ENCODE results near the gene ST3GAL2.

ST3GAL2 gene

GRCh38 chr16:70381604-70382342 is 57.1 kb downstream of the ST3GAL2 start:
- Histone ChIP-seq H3K27ac (ENCODE audit: low read length) (peak overlapping the region; percentile 94; the same call in 1 of the 2 replicates), H3K4me3 (ENCODE audit: low read length) (peak overlapping the region; percentile 99), H3K4me2 (ENCODE audit: low read depth, low read length) (peak overlapping the region; percentile 94), H3F3A (ENCODE audit: insufficient read depth, low read length) (peaks cover 16% of the 10 kb centered on the region), H2AFZ (ENCODE audit: low read length) (peak overlapping the region; percentile 89), H3K36me3 (replicated peaks; ENCODE audit: insufficient read depth, low read length) (no peaks in the 10 kb centered on the region), H3K79me2 (ENCODE audit: low read length) (peaks cover 31% of the 10 kb centered on the region), H3K27me3 (replicated peaks; ENCODE audit: insufficient read depth, low read length) (no peaks in the 10 kb centered on the region), H3K4me1 (ENCODE audit: low read length) (no peaks in the 10 kb centered on the region), H3K9ac (ENCODE audit: low read length) (peak overlapping the region; percentile 68), H3K9me2 (replicated peaks; ENCODE audit: insufficient read depth, low read length) (no peaks in the 10 kb centered on the region), H3K9me3 (replicated peaks; ENCODE audit: insufficient read depth, low read length) (no peaks in the 10 kb centered on the region), H4K20me1 (ENCODE audit: insufficient read depth, low read length) (no peaks in the 10 kb centered on the region)
- no peak for DNase-seq
- TF ChIP-seq EZH2 (optimal IDR thresholded peaks at IDR 0.05; ENCODE audit: low read depth, low read length) (no peak), CTCF (IDR thresholded peaks at IDR 0.05; ENCODE audit: low read length) (no peak), EZH2phosphoT487 (IDR thresholded peaks at IDR 0.05; ENCODE audit: low read length) (no peak)

- peak overlapping the region; percentile 94 for H3K27ac ChIP-seq (ENCODE audit: low read length)
- H3K9ac ChIP-seq (ENCODE audit: low read length), result peak overlapping the region; percentile 96
- H3K4me1 ChIP-seq (ENCODE audit: low read length), result no peaks in the 10 kb centered on the region
- H3K4me2 ChIP-seq (ENCODE audit: low read depth, low read length), result peak overlapping the region; percentile 97
- peak overlapping the region; percentile 89 for H2AFZ ChIP-seq (ENCODE audit: low read length)
- H3K4me3 ChIP-seq (ENCODE audit: low read length), result peak overlapping the region; percentile 99
- H3K9me2 ChIP-seq (replicated peaks; ENCODE audit: insufficient read depth, low read length), result no peaks in the 10 kb centered on the region
- H3K9me3 ChIP-seq (replicated peaks; ENCODE audit: insufficient read depth, low read length), result no peaks in the 10 kb centered on the region
- H4K20me1 ChIP-seq (ENCODE audit: insufficient read depth, low read length), result no peaks in the 10 kb centered on the region
- H3K27me3 ChIP-seq (replicated peaks; ENCODE audit: insufficient read depth, low read length), result no peaks in the 10 kb centered on the region
- H3K79me2 ChIP-seq (ENCODE audit: low read length), result peaks cover 31% of the 10 kb centered on the region
- H3K36me3 ChIP-seq (replicated peaks; ENCODE audit: insufficient read depth, low read length), result no peaks in the 10 kb centered on the region
- peaks cover 21% of the 10 kb centered on the region for H3F3A ChIP-seq (ENCODE audit: insufficient read depth, low read length)
- peak; percentile 99 for DNase-seq
- peak; percentile 26 for TF ChIP-seq CTCF (IDR thresholded peaks at IDR 0.05; ENCODE audit: low read length)
- TF ChIP-seq EZH2 (optimal IDR thresholded peaks at IDR 0.05; ENCODE audit: low read depth, low read length), result no peak
Measured at GRCh38 chr16:70380919-70381603, 57.8 kb downstream of the ST3GAL2 start.

GRCh38 chr16:70380248-70380918 is 58.5 kb downstream of the ST3GAL2 start:
- H4K20me1 ChIP-seq (ENCODE audit: insufficient read depth, low read length), result no peaks in the 10 kb centered on the region
- H3K9ac ChIP-seq (ENCODE audit: low read length), result peak overlapping the region; percentile 96
- H3K36me3 ChIP-seq (replicated peaks; ENCODE audit: insufficient read depth, low read length), result no peaks in the 10 kb centered on the region
- H2AFZ ChIP-seq (ENCODE audit: low read length), result peak overlapping the region; percentile 77
- no peaks in the 10 kb centered on the region for H3K4me1 ChIP-seq (ENCODE audit: low read length)
- H3K4me3 ChIP-seq (ENCODE audit: low read length), result peak overlapping the region; percentile 99
- TF ChIP-seq EZH2 (optimal IDR thresholded peaks at IDR 0.05; ENCODE audit: low read depth, low read length) (no peak), EZH2phosphoT487 (IDR thresholded peaks at IDR 0.05; ENCODE audit: low read length) (no peak), CTCF (IDR thresholded peaks at IDR 0.05; ENCODE audit: low read length) (no peak)
- H3K9me3 ChIP-seq (replicated peaks; ENCODE audit: insufficient read depth, low read length), result no peaks in the 10 kb centered on the region
- H3K4me2 ChIP-seq (ENCODE audit: low read depth, low read length), result peak overlapping the region; percentile 97
- H3K27me3 ChIP-seq (replicated peaks; ENCODE audit: insufficient read depth, low read length), result no peaks in the 10 kb centered on the region
- H3K79me2 ChIP-seq (ENCODE audit: low read length), result peaks cover 31% of the 10 kb centered on the region
- peaks cover 23% of the 10 kb centered on the region for H3F3A ChIP-seq (ENCODE audit: insufficient read depth, low read length)
- H3K9me2 ChIP-seq (replicated peaks; ENCODE audit: insufficient read depth, low read length), result no peaks in the 10 kb centered on the region
- peak overlapping the region; percentile 94 for H3K27ac ChIP-seq (ENCODE audit: low read length)
- peak; percentile 77 for DNase-seq

Measured in MM.1S (cell line).